GM19035 (cell line): ENCODE data around the gene AFAP1.

Experiments
- ATAC-seq: cut with Tn5 transposase; IDR thresholded peaks from one replicate; pipeline ENCODE4 v1.9.1; 2021; ENCODE audit not compliant: unreplicated experiment

AFAP1 gene

DNA sequence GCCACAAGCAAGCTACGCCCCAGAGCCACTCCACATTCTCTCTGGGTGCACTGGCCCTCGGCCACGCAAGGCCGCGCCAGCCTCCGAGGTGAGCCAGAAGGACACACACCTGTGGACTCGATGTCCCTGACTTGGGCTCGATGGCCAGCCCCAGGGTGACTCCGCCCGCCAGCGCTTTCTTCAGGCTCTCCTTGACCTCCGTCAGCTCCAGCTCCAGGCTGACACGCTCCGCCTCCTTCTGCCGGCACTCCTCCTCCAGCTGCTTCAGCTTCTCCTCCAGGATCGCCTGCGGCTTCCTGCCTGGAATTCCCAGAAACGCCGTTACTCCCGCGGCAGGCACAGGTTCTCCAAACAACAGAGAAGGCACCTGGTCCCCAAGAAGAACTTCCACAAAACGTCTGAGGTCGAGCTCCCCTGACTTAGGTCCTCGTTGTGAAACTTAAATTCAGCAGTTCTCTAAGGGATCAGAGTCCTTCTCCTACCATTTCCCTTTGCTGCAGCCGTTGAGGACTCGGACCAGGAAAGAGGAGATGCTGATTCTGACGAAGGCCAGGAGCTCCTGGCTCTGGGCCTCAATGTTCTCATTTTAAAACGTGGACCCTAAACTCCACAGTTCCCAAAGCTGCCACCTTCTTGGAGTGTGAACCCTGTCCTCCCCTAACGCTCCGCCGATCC is 166.8 kb downstream of the AFAP1 start:
- no peak for ATAC-seq

DNA sequence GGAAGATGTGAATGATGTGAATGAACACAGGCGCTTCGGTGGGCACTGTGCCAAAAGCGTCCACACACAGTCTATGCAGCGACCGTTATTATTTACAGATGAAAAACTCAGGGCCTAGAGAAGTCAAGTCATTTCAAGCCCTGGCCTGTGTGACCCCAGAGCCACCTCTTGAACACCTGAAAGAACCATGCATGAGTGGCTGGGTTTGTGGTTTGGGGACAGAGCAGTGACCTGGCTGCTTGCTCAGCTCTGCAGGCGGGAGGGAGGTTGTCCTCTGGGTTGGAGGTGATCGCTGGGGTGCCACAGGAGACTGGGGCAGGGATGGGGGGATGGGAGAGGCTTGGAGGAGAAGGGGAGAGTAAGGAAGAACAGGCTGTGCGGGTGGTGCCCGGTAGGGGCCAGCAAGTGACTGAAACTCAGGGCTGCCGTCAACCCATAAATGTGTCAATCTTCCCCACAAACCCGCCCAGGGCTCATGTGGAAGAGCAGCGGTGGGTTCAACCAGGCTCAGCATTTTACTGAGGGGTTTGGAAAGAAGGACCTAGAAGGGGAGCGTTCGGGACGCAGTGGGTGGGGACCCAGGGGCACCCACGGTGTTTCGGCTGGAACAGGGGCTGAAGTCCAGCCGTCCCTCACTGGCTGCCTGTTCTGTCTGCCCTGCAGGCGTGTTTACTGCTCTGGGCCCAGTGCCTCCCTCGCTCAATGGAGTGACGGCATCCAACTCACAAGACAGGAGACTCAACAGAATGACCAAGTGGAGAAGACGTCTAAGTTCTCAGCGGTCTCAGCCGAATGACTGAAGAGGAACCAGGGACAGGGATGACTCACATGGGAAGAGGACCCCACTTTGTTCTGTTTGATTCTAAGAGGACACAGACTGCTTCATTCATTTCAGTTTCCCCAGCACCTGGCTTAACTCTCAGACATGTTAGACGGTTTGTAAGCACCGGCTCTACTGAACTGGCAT is 167.8 kb downstream of the AFAP1 start:
- ATAC-seq = peak; percentile 93

DNA sequence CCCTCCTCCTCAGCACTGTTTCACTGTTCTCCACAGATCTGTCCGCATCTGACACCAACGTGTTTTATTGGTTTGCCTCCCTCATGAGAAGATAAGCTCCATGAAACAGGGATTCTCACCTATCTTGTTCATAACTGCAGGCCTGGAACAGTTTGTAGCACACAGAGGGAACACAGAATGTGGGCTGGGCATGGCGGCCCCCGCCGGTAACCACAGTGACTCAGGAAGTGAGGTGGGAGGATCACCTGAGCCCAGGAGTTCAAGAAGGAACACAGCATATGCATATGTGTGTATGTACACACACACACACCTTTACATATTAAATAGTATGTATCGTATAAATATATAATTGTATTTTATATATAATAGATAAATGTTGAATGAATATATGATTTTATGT is 168.6 kb downstream of the AFAP1 start:
- ATAC-seq = no peak

GRCh38 chr4:7770224-7771050 is 169.2 kb downstream of the AFAP1 start:
- ATAC-seq = no peak

DNA sequence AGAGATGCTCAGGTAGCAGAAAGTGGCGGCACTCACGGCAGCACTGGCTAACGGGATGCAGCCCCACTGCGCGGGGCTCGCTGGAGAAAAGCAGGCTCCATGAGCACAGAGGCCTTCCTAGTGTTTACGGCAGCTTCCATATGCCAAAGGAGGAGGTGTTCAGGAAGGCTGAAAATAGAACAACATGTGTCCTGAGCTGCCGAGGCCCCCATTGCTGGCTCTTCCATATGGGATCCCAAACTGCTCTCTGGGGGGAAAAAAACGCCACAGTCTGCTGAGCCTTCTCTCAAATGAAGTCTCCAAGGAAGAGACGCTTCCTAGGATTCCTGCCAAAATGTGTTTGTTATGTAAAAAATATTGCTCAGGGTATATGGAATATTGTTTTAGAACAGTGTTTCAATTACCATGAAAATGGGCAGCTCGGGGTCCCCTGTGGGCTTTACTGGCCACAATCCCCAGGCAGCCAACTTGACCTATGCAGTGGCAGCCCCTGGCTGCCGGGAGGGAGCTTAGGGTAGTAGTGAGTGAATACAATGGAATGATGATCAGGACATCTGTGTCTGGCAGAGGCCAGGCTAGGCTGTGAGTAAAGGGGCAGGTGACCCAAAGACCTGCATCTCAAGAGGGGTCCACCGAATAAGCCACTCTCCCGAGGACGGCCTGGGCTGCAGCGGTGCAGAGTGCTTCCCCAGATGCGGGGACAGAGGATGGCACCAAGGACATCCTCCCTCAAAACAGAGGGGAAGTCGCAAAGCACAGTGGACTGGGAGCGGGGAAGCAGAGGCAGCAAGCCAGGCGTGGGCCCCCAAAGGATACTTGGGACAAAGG is 170.1 kb downstream of the AFAP1 start:
- no peak for ATAC-seq

- no peak for ATAC-seq
These were observed 170.9 kb downstream of the AFAP1 start for GRCh38 chr4:7768736-7769135.

- no peak for ATAC-seq
These were observed 171.7 kb downstream of the AFAP1 start for GRCh38 chr4:7767966-7768365.

DNA sequence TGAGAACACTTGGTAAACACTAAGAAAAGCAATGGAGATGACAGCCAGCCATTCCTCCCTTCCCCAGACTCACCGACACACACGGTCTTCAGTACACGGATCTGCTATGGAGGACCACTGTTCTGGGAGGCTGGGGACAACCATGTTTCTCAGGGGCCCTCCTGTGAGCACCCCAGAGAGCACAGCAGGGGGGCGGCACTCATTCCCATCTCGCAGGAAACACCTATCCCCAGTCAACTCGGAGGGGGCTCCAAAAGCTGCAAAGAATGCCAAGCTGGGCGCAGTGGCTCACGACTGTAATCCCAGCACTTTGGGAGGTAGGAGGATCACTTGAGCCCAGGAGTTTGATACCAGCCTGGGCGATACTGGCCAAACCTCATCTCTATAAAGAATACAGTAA is 172.1 kb downstream of the AFAP1 start:
- no peak for ATAC-seq

GRCh38 chr4:7766661-7767345 is 172.9 kb downstream of the AFAP1 start:
- ATAC-seq = no peak

DNA sequence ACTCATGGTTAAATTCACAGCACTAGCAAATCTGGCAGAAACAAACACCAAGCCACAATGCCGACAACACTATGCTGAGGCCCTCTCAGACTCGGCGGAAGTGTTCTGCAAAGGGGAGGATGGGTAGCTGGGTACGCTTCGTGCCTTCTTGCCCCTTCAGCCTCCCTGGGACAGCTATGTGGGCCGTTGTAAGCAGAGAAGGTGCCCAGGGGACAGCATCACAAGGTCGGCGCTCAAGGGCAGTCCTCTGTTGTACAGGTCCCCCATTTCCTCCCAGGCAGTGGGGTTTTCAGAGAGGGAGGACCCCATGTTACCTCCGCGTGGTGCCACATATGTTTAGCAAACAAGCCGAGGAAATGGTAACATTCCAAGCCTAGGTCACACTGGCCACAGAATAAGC is 173.6 kb downstream of the AFAP1 start:
- ATAC-seq = no peak

- ATAC-seq = no peak
These were observed 174.0 kb downstream of the AFAP1 start for GRCh38 chr4:7765666-7766065.

- ATAC-seq = no peak
These were observed 175.2 kb downstream of the AFAP1 start for GRCh38 chr4:7764466-7764865.

GRCh38 chr4:7763788-7764187 is 175.9 kb downstream of the AFAP1 start:
- ATAC-seq = no peak

- no peak for ATAC-seq
These were observed 176.6 kb downstream of the AFAP1 start for GRCh38 chr4:7763106-7763505.

- ATAC-seq = no peak
These were observed 177.2 kb downstream of the AFAP1 start for GRCh38 chr4:7762376-7763030.

- ATAC-seq = peak; percentile 78
These were observed 177.9 kb downstream of the AFAP1 start for GRCh38 chr4:7761720-7762119.

- no peak for ATAC-seq
These were observed 178.3 kb downstream of the AFAP1 start for GRCh38 chr4:7761312-7761711.

DNA sequence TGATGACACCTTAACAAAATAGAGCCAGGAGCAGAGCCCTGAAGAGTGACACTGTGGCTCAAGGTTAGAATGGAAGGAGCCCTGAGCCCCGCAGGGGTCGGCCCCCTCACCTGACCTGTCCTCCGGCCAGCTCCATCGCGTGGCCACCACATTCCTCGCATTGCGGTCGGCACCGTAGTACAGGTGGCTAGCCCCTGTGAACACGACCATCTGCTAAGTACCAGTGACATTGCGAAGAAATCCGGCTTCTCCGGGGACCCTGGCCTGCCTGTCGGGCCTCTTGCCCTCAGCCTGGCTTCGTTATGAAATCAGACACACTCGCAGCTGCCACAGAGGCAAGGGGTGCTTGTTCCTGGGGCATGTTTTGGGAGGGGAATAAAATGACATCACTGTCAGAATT is 179.0 kb downstream of the AFAP1 start:
- no peak for ATAC-seq

DNA sequence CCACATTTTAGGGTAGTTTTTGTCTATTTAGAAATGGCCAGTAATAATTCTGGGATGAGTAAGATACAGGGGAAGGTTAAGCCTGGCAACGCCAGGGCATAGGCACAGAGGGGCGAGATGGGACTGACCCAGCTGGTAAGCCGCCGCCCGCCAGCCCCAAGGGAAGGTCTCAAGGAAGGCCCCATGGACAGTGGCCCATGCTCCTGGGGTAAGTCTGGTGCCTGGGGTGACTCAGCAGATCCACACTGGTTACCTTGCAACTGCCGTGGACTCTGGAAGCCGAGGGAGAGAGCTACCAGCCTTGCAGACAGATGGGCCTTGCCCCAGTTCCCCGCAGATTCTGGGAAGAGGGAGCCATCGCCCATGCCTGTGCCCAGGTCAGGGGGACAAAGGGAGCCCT is 179.4 kb downstream of the AFAP1 start:
- ATAC-seq = no peak
